ENCODE results near the gene STX2.

DNA sequence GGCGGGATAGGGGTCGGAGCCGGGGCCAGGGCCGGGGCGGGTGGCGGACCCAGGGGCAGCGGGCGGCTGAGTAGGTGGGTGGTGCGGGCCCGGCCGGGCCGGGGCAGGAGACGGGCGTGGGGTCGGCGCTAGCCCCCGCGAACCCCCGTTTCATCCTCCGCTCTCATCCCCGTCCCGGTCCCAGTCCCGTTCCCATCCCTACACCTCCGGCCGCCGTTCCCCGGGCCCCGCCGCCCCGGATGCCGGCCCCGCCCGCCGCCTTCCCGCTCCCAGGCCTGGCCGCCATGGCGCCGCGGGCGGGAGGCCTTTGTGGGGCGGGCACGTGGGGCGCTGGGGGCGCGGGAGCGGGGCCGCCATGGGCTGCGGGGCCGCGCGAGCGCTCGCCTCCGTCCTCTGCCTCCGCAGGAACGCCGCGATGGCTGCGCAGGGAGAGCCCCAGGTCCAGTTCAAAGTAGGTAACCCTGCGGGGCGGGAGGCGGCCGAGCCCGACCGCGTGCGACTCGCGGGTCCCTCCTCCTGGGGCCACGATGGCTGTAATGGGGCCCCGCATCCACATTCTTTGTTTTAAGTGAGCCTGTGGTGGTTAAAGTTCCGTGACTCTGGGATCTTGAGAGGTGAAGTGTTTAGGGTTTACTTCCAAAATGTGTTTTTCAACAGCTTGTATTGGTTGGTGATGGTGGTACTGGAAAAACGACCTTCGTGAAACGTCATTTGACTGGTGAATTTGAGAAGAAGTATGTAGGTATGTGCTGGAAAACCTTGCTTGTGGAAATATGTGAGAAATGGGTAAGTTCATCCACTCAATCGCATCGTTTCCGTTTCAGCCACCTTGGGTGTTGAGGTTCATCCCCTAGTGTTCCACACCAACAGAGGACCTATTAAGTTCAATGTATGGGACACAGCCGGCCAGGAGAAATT is 33.4 kb upstream of the STX2 start:
- no peak for TF ChIP-seq CTCF (IDR thresholded peaks at IDR 0.05)
- no peak for TF ChIP-seq EP300 (IDR thresholded peaks at IDR 0.05)
- no peak for TF ChIP-seq POLR2A (IDR thresholded peaks at IDR 0.05; ENCODE audit: low read depth)
- no peak for TF ChIP-seq POLR2AphosphoS5 (IDR thresholded peaks at IDR 0.05)

All from esophagus muscularis mucosa (tissue), 4 donors.